GM18907 (cell line): ENCODE measurements around the gene BACE2.

Experiments
- ATAC-seq: cut with Tn5 transposase; IDR thresholded peaks from one replicate; pipeline ENCODE4 v1.9.1; 2021; ENCODE audit warnings: mild to moderate bottlenecking, moderate library complexity; ENCODE audit not compliant: unreplicated experiment

Gene BACE2

DNA sequence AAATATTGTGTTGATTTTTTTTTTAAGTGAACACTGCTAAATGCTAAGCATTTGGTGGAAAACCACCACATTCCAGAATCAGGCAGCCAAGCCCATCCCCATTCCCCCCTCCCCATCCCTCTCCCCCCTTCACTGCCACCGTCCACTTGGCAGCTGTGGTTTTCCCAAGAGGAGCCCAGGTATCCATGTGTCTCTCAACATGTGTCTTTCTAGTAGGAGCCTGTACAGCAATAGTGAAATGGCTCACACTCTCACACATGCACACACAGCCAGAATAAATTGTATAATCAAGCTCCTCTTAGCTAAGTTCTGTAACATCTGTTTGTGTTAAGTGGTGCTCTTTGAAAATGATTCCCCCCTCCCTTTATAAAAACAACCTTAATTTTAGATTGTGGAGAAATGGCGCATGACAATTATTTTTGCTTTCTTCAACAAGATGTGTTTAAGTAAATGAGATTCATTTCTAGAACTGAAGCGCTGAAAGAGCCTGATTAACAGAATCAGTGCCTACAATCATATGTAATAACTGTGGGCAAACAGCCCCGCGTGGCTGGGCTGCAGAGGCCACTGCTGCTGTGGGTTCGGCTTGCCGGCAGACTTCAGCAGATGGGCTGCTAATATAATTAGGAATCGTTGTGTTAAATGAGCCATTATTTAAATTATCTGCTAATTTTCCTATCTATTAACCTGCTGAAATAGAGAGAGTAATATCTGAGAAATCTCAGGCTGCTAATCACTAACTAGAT lies 43.3 kb downstream of the BACE2 start:
- ATAC-seq: no peak

DNA sequence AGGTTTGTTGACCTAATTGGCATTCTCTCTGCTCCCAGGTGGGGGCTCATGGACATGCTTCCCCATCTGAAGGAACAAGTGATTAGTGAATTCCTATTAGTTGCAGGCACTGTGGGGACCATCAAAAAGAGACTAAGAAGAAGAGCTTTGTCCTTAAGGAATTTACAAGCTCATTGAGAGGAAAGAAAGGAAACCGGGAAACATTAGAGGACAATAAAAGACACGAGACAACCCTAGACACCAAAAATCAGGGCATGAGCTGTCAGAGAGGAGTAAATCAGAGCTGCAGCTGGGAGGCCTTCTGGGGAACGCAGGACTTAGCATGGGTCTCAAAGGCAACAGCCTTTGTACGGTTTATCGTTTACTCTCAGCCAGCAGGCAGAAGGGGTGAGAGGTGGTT lies 45.1 kb downstream of the BACE2 start:
- no peak for ATAC-seq

DNA sequence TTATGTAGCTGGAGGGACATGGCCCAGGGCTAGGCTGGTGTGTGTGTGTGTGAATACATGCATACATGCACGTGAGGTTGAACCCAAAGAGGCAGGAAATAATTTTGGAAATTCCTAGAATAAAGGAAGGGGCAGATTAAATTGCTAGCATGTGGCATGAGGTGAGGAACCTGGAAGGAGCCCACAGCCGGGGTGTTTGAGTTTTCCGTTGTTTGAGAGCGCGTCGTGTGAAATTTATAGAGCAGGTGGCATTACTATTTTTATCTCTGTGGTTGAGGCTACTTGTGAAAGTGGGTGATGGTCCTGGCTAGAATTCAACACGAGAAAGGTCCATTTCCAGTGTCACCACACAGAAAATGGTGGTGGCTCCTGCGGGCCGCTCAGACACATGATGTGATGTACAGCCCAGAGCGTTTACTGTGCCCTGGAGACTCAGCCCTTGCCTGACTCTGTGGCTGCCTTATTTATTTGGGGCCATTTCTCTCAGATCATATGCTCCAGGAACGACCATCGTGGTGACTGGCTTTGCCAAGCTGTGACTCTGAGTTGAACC lies 48.0 kb downstream of the BACE2 start:
- no peak for ATAC-seq

GRCh38 chr21:41216486-41216885 lies 48.5 kb downstream of the BACE2 start:
- ATAC-seq: no peak

GRCh38 chr21:41217671-41218385 lies 49.9 kb downstream of the BACE2 start:
- ATAC-seq: no peak

GRCh38 chr21:41219498-41220207 lies 51.7 kb downstream of the BACE2 start:
- ATAC-seq: no peak

- no peak for ATAC-seq
Observed at GRCh38 chr21:41220208-41220733, 52.3 kb downstream of the BACE2 start.

DNA sequence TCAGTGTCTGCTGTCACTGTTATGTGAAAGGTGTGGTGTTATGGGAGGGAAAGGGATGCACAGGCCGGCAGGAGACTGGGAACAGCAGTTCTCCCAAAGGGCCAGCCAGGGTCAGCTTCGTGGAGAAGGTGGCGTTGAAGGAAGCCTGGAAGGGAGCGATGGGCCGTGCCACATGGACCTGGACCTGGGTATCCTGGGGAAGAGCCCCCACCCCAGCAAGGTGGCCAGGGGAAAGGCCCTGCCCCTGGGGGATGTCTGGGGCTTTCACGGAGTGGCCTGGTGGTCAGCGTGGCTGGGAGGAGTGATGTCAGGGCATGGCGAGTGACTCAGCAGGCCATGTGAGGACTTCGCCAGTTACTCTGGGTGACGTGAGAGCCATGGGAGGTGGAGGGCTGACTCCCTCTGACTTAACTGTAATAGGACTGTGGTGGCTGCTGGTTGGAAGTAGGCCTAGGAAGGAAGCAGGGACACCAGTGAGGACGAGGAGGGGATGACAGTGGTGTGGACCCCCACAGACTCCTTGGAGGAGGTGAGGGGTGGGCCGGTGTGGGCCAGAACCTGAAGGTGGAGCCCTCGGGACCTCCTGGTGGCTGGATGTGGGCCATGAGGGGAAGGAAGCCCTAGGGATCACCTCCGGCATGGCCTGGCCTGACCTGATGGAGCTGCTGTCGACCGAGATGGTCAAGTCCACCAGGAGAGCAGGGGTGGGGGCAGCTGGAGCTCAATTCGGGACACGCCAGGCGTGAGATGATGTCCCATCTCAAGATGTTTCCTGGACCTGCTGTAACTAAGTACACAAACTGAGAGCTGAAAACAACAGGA lies 54.5 kb downstream of the BACE2 start:
- ATAC-seq: no peak

- ATAC-seq: no peak
Observed at GRCh38 chr21:41226853-41227252, 58.9 kb downstream of the BACE2 start.

GRCh38 chr21:41227357-41228005 lies 59.5 kb downstream of the BACE2 start:
- ATAC-seq: no peak

- ATAC-seq: no peak
Observed at GRCh38 chr21:41228006-41228370, 60.0 kb downstream of the BACE2 start.

DNA sequence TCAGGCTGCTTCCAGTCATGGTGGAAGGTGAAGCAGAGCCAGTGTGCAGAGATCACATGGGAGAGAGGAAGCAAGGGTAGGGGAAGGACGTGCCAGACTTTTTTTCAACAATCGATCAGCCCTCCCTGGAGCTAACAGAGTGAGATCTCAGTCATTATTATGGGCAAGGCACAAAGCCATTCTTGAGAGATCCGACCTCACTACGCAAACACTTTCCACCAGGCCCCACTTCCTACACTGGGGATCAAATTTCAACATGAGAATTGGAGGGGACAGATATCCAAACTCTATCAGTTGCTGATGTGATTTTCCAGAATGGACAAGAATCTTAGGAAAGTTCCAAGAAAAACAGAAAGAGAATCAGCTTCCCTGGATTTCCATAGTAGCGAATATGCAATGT lies 60.5 kb downstream of the BACE2 start:
- no peak for ATAC-seq

DNA sequence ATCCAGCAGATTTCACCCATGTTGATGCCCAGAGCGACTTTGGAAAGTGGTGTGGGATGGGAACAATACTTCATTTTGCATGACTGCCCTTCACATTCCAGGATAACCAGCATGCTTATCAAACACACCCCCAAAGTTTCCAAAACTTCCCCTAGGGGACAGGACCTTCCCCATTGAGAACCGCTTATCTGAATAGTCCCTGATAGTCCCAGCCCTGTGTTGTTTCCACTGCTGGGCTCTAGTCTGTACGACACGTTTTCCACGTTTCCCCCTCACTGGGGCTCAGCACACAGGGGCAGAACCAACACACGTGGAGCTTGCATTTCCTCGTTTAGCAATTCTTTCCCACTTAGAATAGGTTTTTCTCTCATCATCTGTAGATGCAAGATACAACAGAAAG lies 61.0 kb downstream of the BACE2 start:
- no peak for ATAC-seq

DNA sequence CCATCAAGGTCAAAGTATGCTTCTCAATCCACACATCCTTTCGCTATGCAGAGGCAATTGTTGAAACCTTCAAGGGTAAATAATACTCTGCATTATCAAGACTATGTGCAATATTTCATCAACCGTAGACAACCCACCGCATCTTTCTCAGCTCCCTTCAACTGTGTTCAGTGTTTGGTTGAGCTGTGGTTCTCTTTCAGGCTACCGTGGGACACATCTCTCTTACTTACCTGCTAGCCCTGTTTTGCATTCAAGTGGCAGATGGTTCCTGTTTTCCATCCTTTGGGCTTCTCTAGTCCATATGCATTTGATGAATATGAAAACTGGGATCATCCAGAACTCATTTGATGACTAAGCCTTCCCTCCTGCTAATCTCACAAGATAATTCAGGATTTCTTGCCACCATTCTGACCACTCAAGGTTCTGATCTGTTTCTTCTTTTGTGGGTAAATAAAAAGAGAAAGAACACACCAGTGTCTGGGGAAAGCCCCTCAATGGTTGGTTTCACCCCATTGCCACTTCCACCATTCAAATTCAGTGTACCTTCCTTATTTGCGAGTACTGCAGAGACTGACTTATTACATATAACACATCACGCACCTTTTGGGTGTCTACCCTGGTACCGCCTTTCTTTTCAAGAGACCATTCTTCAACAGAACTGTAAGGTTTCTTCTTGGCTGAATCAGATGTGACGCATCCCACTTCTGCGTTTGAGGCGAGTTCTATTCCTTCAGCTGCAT lies 61.7 kb downstream of the BACE2 start:
- ATAC-seq: peak; percentile 67

GRCh38 chr21:41230497-41230896 lies 62.5 kb downstream of the BACE2 start:
- no peak for ATAC-seq

- no peak for ATAC-seq
Observed at GRCh38 chr21:41231060-41231459, 63.1 kb downstream of the BACE2 start.

DNA sequence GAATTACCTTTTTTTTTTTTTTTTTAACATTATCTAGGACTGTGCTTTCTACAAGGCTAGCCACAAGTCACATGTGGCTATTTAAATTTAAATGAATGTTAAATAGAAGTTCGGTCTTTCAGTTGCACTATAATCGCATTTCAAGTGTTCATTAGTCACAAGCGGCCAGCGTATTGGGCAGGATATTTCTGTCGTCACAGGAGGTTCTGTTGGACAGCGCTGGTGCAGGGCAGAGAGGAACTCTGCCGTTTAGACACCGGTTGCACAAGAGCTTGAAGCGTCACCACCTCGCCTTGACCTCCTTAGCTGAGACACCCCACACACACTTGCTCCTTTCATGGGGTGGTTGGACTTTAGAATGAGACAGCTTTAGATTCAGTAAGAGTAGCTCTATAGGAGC lies 64.1 kb downstream of the BACE2 start:
- ATAC-seq: no peak

GRCh38 chr21:41233916-41234315 lies 66.0 kb downstream of the BACE2 start:
- ATAC-seq: no peak

- no peak for ATAC-seq
Observed at GRCh38 chr21:41234569-41234968, 66.6 kb downstream of the BACE2 start.
